Activated CD4-positive, alpha-beta T cell treated with anti-CD3 and anti-CD28 coated beads, Interleukin-2, amount 50 U/mL, for 4 hours (primary cell): ENCODE measurements around the gene RNF227.

Experiments
- DNase-seq, 2 experiments: peaks; one replicate each; pipeline ENCODE4 v3.0.0-alpha.2; 2020

The RNF227 gene

GRCh38 chr17:7929158-7930023, 13.3 kb upstream of the RNF227 start, which contains the start of gene KCNAB3:
KCNAB3 (minus strand) TSS chr17:7929856; CDS start chr17:7929435, 421 bp downstream.
- DNase-seq: peak; percentile 47 to 48

- no peak for DNase-seq
These were observed 11.5 kb upstream of the RNF227 start for GRCh38 chr17:7927596-7927995.

DNA sequence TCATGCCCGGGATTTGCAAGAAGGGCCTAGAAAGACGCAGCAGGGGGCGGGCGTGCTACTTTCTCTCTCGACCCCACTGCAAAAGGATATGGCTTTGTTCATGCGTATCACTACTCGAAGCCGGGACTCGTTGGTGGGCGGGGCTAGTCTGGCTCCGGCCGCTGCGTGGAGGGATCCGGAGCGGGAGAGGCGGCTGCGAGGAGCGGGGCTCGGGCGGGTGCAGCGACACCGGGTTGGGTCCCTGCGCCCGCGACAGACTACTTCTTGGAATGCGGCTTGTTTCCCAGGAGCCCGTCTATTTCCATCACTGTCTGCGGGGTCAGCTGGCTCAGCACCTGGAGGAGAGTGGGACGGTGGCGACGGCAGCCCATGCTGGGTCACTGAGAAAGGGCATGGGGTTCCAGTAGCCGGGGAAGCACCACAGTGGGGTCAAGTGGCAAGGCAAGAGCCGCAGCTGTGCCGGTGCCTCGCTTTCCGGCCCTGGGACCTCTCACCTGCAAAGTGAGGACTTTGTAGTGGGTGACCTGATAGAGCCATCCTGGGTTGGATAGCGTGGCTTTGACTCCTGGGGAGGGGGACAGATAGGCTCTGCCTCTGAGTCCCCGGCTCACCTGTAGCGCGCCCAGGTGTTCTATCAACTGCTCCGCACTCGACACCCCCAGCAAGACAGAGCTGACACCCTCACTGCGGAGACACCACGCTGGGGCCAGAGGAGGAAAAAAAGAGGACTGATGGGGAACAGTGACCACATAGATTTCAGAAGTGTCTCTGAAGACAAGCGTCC, 6.9 kb upstream of the RNF227 start:
- peak; percentile 80 to 82 for DNase-seq

DNA sequence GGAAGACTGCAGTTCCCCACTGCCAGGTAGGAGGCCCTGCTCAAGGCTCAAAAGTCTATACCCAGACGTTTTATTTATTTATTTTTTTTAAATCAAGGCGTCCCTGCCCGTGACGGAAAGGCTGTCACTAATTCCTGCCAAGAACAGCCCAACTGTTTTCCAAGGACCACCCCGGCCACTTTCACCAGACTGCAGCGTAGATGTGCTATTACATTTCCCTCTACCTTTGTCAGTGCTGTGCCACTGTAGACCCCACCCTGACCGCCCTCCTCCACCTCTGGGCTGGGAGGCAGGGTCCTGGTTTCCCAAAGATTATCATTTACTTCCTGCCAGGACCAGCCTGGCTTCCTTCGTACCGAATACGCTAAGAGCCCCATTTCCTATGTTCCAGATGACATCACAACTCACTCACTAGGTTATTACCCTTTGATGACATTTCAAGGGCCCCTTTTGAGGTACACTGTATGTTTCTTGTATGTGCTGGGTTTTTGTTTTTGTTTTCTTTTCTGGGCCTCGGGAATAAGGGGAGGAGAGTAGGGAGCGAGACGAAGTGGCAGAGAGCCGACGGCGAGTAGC, 6.3 kb upstream of the RNF227 start:
- DNase-seq: no peak

DNA sequence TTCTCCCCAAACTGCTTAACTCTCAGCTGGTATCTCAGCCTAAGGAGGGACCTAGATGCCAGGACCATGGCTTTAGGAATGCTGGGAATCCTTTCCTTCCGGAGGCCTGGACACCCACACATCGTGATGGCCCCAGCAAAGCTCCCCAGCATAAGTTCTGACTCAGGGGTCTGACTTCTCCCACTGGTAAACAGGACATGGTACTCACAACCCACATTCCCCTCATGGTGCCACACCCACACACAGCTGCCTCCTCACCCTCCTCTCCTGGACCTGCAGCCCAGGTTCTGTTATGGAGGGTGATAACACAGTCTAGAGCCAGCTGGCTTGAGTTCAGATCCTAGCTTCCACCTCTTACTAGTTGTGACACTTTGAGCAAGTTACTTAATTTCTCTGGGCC, 719 bp upstream of the RNF227 start:
- DNase-seq: no peak

DNA sequence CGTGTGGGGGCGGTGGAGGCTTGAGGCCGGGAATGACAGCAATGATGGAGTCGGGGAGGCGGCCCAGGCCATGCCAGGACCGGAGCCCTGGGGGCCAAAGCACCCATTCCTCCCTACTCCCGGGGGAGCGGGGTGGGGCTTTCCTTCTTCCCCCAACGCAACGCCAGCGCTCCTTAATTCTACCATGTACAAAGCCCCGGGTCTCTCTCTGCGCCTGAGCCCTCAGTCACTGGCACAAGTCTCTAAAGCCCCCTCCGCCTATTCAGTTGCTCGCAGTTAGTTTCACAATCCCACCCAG, 245 bp upstream of the RNF227 start:
- DNase-seq: no peak

GRCh38 chr17:7915179-7915610, 894 bp downstream of the RNF227 start:
- DNase-seq: no peak

- peak in 1 of 2 experiments; percentile 22 for DNase-seq
These were observed 3.1 kb downstream of the RNF227 start for GRCh38 chr17:7912927-7913524.

GRCh38 chr17:7911116-7911515, 5.0 kb downstream of the RNF227 start:
- DNase-seq: no peak

GRCh38 chr17:7910711-7911110, 5.4 kb downstream of the RNF227 start:
- no peak for DNase-seq

- no peak for DNase-seq
These were observed 5.8 kb downstream of the RNF227 start for GRCh38 chr17:7910281-7910680.

DNA sequence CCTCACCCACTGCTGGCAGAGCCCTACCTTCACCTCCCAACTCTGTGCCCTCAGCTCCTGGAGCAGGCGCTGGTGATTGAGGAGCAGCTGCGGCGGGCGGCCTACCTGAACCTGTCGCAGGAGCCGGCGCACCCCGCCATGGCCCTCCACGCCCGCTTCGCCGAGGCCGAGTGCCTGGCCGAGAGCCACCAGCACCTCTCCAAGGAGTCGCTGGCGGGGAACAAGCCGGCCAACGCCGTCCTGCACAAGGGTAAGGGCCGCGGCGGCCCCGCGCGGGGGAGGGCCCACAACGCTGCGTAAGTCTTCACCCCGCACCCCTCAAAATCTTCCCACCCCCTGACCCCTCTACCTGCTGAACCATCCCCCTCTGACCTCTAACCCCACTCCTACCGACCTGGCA, 7.0 kb downstream of the RNF227 start:
- DNase-seq: no peak

DNA sequence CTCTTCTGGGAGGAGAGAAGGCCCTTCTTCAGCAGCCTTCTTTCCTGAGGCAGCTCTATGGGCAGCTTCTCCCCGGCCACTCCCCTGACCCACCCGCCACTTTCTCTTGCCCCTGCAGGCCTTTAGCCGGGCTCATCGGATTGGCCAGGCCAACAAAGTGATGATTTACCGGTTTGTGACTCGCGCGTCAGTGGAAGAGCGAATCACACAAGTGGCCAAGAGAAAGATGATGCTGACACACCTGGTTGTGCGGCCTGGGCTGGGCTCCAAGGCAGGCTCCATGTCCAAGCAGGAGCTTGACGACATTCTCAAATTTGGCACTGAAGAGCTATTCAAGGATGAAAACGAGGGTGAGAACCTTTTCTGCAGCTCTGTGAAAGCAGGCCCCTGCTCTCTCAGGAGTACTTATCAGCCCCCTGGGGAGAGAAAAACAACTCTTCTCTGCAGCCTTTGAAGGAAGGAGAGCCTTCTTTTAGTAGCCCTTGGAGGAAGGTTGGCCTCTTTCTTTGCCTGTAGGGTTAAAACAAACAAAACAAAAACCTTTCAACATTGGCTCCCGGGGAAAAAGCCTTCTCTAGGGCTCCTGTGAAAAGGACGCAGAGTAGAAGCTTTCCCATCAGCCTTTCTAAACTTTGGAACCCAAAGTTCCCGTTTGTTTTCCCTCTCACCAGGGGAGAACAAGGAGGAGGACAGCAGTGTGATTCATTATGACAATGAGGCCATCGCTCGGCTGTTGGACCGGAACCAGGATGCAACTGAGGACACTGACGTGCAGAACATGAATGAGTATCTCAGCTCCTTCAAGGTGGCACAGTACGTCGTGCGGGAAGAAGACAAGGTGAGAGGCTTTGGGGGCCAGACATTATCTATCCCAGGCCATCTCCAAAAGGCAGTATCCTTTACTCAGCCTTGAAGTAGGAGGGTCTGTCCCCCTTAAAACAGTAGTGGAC, 12.7 kb downstream of the RNF227 start:
- DNase-seq: no peak

GRCh38 chr17:7897773-7898172, 18.3 kb downstream of the RNF227 start:
- no peak for DNase-seq

- no peak for DNase-seq
These were observed 19.0 kb downstream of the RNF227 start for GRCh38 chr17:7897090-7897489.

- DNase-seq: no peak
These were observed 21.2 kb downstream of the RNF227 start for GRCh38 chr17:7894866-7895265.

DNA sequence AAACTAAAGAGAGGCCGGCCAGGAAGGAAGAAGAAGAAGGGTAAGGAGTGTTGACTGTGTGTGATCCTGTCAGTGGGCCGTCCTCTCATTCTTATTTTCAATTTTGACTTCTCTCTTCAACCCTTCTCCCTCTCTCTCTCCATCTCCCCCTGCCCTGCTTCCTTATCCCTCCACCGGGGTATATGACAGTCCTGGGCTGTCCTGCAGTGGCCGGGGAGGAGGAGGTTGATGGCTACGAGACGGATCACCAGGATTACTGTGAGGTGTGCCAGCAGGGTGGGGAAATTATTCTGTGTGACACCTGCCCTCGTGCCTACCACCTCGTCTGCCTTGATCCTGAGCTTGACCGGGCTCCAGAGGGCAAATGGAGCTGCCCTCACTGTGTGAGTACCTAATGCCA, 21.9 kb downstream of the RNF227 start:
- no peak for DNase-seq

DNA sequence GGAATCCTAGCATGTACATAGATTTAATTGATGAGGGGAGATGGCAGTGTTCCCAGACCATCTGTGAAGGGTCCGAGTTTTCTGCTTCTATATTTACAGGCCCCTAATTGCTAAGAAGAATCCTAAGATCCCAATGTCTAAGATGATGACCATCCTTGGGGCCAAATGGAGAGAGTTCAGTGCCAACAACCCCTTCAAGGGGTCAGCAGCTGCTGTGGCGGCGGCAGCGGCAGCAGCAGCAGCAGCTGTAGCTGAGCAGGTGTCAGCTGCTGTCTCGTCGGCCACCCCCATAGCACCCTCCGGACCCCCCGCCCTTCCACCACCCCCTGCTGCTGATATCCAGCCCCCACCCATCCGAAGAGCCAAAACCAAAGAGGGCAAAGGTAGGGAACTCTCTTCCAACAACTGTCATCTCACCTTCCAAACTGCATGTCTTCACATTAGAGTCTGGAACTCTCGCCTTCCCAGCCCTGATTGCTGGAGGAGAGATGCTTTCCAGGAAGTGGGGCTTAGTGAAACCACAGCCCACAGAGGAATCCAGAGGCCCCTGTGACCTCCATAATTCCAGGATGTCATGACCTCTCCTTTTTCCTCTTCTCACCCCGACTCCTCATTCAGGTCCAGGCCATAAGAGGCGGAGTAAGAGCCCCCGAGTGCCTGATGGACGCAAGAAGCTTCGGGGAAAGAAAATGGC, 22.8 kb downstream of the RNF227 start:
- DNase-seq: no peak

GRCh38 chr17:7889166-7889955, 26.7 kb downstream of the RNF227 start:
- DNase-seq: no peak

GRCh38 chr17:7888184-7888920, 27.7 kb downstream of the RNF227 start, which contains the start of gene CHD3:
CHD3 (plus strand) TSS chr17:7888789; CDS start chr17:7889001, 212 bp downstream.
- DNase-seq: peak; percentile 45 to 50
